ENCODE measurements around the gene CBX5.

The CBX5 gene

GRCh38 chr12:54220567-54220966 lies 59.4 kb downstream of the CBX5 start:
- no peak overlapping the region for H3K4me3 ChIP-seq (replicated peaks; ENCODE audit: low read depth, low read length)
- DNase-seq (ENCODE audit: low read depth), result no peak
- TF ChIP-seq CTCF (IDR thresholded peaks at IDR 0.05; ENCODE audit: low read length, missing control alignments), result no peak

- TF ChIP-seq CTCF (IDR thresholded peaks at IDR 0.05; ENCODE audit: low read length, missing control alignments), result peak; percentile 90
- peak; percentile 76 for DNase-seq (ENCODE audit: low read depth)
- no peak overlapping the region for H3K4me3 ChIP-seq (replicated peaks; ENCODE audit: low read depth, low read length)
Measured at GRCh38 chr12:54220092-54220557, 59.8 kb downstream of the CBX5 start.

GRCh38 chr12:54217774-54218241 lies 62.1 kb downstream of the CBX5 start:
- DNase-seq (ENCODE audit: low read depth), result peak; percentile 18
- peak overlapping the region; percentile 45 for H3K4me3 ChIP-seq (replicated peaks; ENCODE audit: low read depth, low read length)
- no peak for TF ChIP-seq CTCF (IDR thresholded peaks at IDR 0.05; ENCODE audit: low read length, missing control alignments)

- peak overlapping the region; percentile 45 for H3K4me3 ChIP-seq (replicated peaks; ENCODE audit: low read depth, low read length)
- peak; percentile 79 for DNase-seq (ENCODE audit: low read depth)
- peak; percentile 75 for TF ChIP-seq CTCF (IDR thresholded peaks at IDR 0.05; ENCODE audit: low read length, missing control alignments)
Measured at GRCh38 chr12:54216797-54217661, 62.9 kb downstream of the CBX5 start.

- TF ChIP-seq CTCF (IDR thresholded peaks at IDR 0.05; ENCODE audit: low read length, missing control alignments), result no peak
- DNase-seq (ENCODE audit: low read depth), result no peak
- no peak overlapping the region for H3K4me3 ChIP-seq (replicated peaks; ENCODE audit: low read depth, low read length)
Measured at GRCh38 chr12:54215989-54216796, 63.7 kb downstream of the CBX5 start.

GRCh38 chr12:54214553-54215406 lies 65.1 kb downstream of the CBX5 start:
- peak; percentile 96 for TF ChIP-seq CTCF (IDR thresholded peaks at IDR 0.05; ENCODE audit: low read length, missing control alignments)
- H3K4me3 ChIP-seq (replicated peaks; ENCODE audit: low read depth, low read length), result peak overlapping the region; percentile 41
- DNase-seq (ENCODE audit: low read depth), result peak; percentile 91

Measured in fibroblast of pulmonary artery (primary cell).